ENCODE measurements around the gene TENM4.
"Not testable (repeated sequence)": the region's sequence is repeated elsewhere in the genome, so short reads cannot be mapped to it uniquely, and the experiment has no call there.

Gene TENM4

GRCh38 chr11:78993802-78994430, 446.9 kb downstream of the TENM4 start:
- TF ChIP-seq JUND (IDR thresholded peaks at IDR 0.05; ENCODE audit: low read depth): no peak
- in situ Hi-C loops (cut with HindIII; ENCODE audit: low pct_unique_long_range_greater_than_20kb, low sequenced_read_pairs): no loop called here
- DNase-seq (ENCODE audit: low read depth in 1 of 2, low spot score in 1 of 2): no peak

- TF ChIP-seq JUND (IDR thresholded peaks at IDR 0.05; ENCODE audit: low read depth): no peak
- in situ Hi-C loops (cut with HindIII; ENCODE audit: low pct_unique_long_range_greater_than_20kb, low sequenced_read_pairs): no loop called here
- DNase-seq (ENCODE audit: low read depth in 1 of 2, low spot score in 1 of 2): no peak
Measured at GRCh38 chr11:78991681-78992080, 449.1 kb downstream of the TENM4 start.

- TF ChIP-seq JUND (IDR thresholded peaks at IDR 0.05; ENCODE audit: low read depth): no peak
- no peak for DNase-seq (ENCODE audit: low read depth in 1 of 2, low spot score in 1 of 2)
- in situ Hi-C loops (cut with HindIII; ENCODE audit: low pct_unique_long_range_greater_than_20kb, low sequenced_read_pairs): no loop called here
Measured at GRCh38 chr11:78990261-78990660, 450.6 kb downstream of the TENM4 start.

GRCh38 chr11:78987748-78988147, 453.1 kb downstream of the TENM4 start:
- TF ChIP-seq JUND (IDR thresholded peaks at IDR 0.05; ENCODE audit: low read depth): no peak
- DNase-seq (ENCODE audit: low read depth in 1 of 2, low spot score in 1 of 2): no peak
- in situ Hi-C loops (cut with HindIII; ENCODE audit: low pct_unique_long_range_greater_than_20kb, low sequenced_read_pairs): no loop called here

GRCh38 chr11:78986305-78986704, 454.5 kb downstream of the TENM4 start:
- in situ Hi-C loops (cut with HindIII; ENCODE audit: low pct_unique_long_range_greater_than_20kb, low sequenced_read_pairs): no loop called here
- no peak for TF ChIP-seq JUND (IDR thresholded peaks at IDR 0.05; ENCODE audit: low read depth)
- DNase-seq (ENCODE audit: low read depth in 1 of 2, low spot score in 1 of 2): no peak

GRCh38 chr11:78985663-78986062, 455.2 kb downstream of the TENM4 start:
- no peak for DNase-seq (ENCODE audit: low read depth in 1 of 2, low spot score in 1 of 2)
- TF ChIP-seq JUND (IDR thresholded peaks at IDR 0.05; ENCODE audit: low read depth): no peak
- in situ Hi-C loops (cut with HindIII; ENCODE audit: low pct_unique_long_range_greater_than_20kb, low sequenced_read_pairs): no loop called here

GRCh38 chr11:78982473-78982872, 458.4 kb downstream of the TENM4 start:
- no peak for DNase-seq (ENCODE audit: low read depth in 1 of 2, low spot score in 1 of 2)
- TF ChIP-seq JUND (IDR thresholded peaks at IDR 0.05; ENCODE audit: low read depth): no peak
- in situ Hi-C loops (cut with HindIII; ENCODE audit: low pct_unique_long_range_greater_than_20kb, low sequenced_read_pairs): no loop called here

GRCh38 chr11:78981153-78981552, 459.7 kb downstream of the TENM4 start:
- no peak for DNase-seq (ENCODE audit: low read depth in 1 of 2, low spot score in 1 of 2)
- no peak for TF ChIP-seq JUND (IDR thresholded peaks at IDR 0.05; ENCODE audit: low read depth)
- in situ Hi-C loops (cut with HindIII; ENCODE audit: low pct_unique_long_range_greater_than_20kb, low sequenced_read_pairs): no loop called here

- no peak for DNase-seq (ENCODE audit: low read depth in 1 of 2, low spot score in 1 of 2)
- TF ChIP-seq JUND (IDR thresholded peaks at IDR 0.05; ENCODE audit: low read depth): no peak
- in situ Hi-C loops (cut with HindIII; ENCODE audit: low pct_unique_long_range_greater_than_20kb, low sequenced_read_pairs): no loop called here
Measured at GRCh38 chr11:78978831-78979230, 462.0 kb downstream of the TENM4 start.

- in situ Hi-C loops (cut with HindIII; ENCODE audit: low pct_unique_long_range_greater_than_20kb, low sequenced_read_pairs); DNase-seq (ENCODE audit: low read depth in 1 of 2, low spot score in 1 of 2): not testable (repeated sequence)
Measured at GRCh38 chr11:78977848-78978247, 463.0 kb downstream of the TENM4 start.

GRCh38 chr11:78977009-78977408, 463.8 kb downstream of the TENM4 start:
- DNase-seq (ENCODE audit: low read depth in 1 of 2, low spot score in 1 of 2): no peak
- in situ Hi-C loops (cut with HindIII; ENCODE audit: low pct_unique_long_range_greater_than_20kb, low sequenced_read_pairs): no loop called here
- TF ChIP-seq JUND (IDR thresholded peaks at IDR 0.05; ENCODE audit: low read depth): no peak

- in situ Hi-C loops (cut with HindIII; ENCODE audit: low pct_unique_long_range_greater_than_20kb, low sequenced_read_pairs): no loop called here
- TF ChIP-seq JUND (IDR thresholded peaks at IDR 0.05; ENCODE audit: low read depth): no peak
- DNase-seq (ENCODE audit: low read depth in 1 of 2, low spot score in 1 of 2): no peak
Measured at GRCh38 chr11:78975081-78975480, 465.7 kb downstream of the TENM4 start.

- no peak for TF ChIP-seq JUND (IDR thresholded peaks at IDR 0.05; ENCODE audit: low read depth)
- in situ Hi-C loops (cut with HindIII; ENCODE audit: low pct_unique_long_range_greater_than_20kb, low sequenced_read_pairs): no loop called here
- no peak for DNase-seq (ENCODE audit: low read depth in 1 of 2, low spot score in 1 of 2)
Measured at GRCh38 chr11:78973876-78974275, 467.0 kb downstream of the TENM4 start.

GRCh38 chr11:78972590-78972989, 468.2 kb downstream of the TENM4 start:
- in situ Hi-C loops (cut with HindIII; ENCODE audit: low pct_unique_long_range_greater_than_20kb, low sequenced_read_pairs): no loop called here
- no peak for TF ChIP-seq JUND (IDR thresholded peaks at IDR 0.05; ENCODE audit: low read depth)
- no peak for DNase-seq (ENCODE audit: low read depth in 1 of 2, low spot score in 1 of 2)

Measured in T47D (cell line).